Esophagus muscularis mucosa (tissue), 3 donors: ENCODE results near the gene RAB6D.

Experiments used
- EP300 ChIP-seq: sonication (generic); formaldehyde crosslinking; IDR thresholded peaks from one replicate; pipeline ENCODE4 v1.6.1; 2017; ENCODE audit warnings: antibody characterized with exemption
- TF ChIP-seq, protein P1 (sequence below), 3 experiments: fragments of 200-600 bp in 2 of 3; fragments of 450-650 bp in 1 of 3; sonication (generic) in 2 of 3; IDR thresholded peaks; one replicate each; pipeline ENCODE4 v1.5.1; 2017 to 2019; ENCODE audit warnings: antibody characterized with exemption in 3 of 3, mild to moderate bottlenecking in 2 of 3, moderate library complexity in 1 of 3

DNA sequence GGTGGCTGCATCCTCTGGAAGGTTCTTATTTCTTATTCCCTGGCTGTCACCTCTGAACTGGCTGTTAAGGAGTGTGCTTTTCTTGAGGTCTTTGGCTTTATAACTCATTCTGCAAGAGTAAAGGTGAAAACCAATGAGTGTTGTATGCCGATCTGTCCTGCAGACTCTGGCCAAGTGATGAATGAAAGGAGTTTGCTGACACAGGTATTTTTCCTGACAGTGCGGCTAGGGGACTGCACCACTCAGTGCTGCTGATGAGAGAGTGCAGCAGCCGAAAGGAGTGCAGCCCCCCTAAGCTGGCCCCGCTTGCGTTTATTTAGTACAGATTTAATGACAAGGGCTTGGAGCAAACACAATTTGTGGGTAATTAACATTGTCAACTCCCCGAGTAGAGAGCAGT lies 41.8 kb downstream of the RAB6D start:
- TF ChIP-seq, protein P1, sequence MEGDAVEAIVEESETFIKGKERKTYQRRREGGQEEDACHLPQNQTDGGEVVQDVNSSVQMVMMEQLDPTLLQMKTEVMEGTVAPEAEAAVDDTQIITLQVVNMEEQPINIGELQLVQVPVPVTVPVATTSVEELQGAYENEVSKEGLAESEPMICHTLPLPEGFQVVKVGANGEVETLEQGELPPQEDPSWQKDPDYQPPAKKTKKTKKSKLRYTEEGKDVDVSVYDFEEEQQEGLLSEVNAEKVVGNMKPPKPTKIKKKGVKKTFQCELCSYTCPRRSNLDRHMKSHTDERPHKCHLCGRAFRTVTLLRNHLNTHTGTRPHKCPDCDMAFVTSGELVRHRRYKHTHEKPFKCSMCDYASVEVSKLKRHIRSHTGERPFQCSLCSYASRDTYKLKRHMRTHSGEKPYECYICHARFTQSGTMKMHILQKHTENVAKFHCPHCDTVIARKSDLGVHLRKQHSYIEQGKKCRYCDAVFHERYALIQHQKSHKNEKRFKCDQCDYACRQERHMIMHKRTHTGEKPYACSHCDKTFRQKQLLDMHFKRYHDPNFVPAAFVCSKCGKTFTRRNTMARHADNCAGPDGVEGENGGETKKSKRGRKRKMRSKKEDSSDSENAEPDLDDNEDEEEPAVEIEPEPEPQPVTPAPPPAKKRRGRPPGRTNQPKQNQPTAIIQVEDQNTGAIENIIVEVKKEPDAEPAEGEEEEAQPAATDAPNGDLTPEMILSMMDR (IDR thresholded peaks at IDR 0.05) = no peak
- no peak for TF ChIP-seq EP300
